ENCODE results near the gene TMA7.

GRCh38 chr3:48440590-48440958, 517 bp downstream of the TMA7 start:
- TF ChIP-seq POLR2A (IDR thresholded peaks at IDR 0.05; ENCODE audit: low read depth, low read length) (no peak), TAF1 (IDR thresholded peaks at IDR 0.05; ENCODE audit: borderline replicate concordance, low read depth, low read length) (no peak), POLR2AphosphoS5 (IDR thresholded peaks at IDR 0.05; ENCODE audit: low read depth, low read length) (no peak)

Measured in GM12892 (cell line).